Anterior cingulate cortex (tissue), 58 donors: ENCODE results near the gene LARP4B.

Source experiments
- DNase-seq, 58 donors: peaks; one replicate each; lab custom pipeline; 2025; lab: John Stamatoyannopoulos, UW

The LARP4B gene

DNA sequence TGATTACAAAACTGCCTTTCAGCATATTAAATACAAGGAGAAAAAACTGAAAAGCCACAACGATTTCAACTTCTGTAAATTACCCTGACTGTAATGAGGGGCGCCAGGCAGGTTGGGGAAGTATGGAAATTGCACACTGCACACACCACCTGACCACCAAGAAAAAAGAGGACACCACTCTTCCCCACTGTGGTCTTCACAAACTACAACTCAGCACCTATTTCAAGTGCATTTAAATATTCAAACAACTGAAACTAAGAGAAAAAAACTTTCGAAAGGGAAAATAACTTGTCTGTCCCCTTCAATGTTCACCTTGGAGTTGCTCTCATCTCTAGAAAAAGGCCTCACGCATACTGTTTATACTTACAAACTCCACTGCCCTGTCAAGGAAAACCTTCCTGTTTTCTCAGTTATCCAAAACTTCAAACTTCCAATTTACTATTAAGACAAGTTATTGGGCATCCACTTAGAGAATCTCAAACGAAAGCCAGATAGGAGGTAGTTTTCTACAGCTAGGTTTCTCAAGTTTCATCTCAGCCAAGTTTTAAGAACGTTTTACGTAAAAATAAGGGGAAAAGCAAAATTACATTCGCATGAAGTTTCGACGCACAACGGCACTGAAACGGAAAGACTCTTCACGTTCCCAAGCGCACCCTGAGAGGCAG is 1.4 kb downstream of the LARP4B start:
- DNase-seq = no peak

DNA sequence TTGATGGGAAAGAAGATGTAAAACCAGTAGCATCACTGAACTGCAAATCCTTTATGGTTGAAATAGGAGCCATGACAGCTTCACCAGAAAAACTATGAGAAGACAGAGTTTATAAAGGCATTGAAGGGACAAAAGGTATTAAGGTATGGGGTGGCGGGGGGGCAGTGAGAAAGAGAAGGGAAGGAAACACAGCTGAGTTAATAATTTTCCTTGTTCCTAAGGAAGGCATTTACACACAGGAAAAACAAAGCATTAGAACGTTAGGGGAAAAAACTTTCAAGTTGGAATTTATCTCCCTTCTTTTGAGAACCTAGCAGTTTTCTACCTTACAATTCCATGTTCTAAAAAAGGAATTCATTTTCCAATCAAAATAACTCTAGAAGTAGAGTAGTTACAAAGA is 4.4 kb downstream of the LARP4B start:
- DNase-seq = no peak

DNA sequence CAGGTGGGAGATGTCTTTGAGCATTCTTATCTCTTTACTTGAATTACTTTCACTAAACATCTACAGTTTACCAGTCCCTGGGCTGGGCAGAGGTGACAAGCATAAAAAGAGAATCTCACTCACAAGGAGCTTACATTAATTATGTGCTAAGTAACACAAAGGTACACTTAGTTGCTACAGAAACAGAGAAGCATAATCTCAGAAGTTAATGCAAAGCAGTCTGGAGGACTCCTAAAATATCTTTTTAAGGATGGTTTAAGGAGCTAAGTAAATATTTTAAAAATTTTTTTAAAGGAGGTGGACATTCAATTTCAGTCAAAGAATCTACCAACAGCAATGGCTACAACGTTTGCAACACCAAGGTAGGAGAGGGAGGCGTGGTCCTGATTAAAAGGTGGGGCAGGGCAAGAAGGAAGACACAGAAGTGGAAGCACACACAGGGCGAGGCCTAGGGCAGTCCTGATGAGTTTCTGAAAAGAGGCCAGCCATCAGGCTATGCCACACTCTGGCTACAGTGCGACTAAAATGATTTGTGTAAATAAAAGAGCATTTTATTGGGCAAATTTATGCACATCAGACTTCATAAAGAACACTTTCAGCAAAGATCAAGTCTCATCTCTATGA is 5.3 kb downstream of the LARP4B start:
- DNase-seq = no peak

DNA sequence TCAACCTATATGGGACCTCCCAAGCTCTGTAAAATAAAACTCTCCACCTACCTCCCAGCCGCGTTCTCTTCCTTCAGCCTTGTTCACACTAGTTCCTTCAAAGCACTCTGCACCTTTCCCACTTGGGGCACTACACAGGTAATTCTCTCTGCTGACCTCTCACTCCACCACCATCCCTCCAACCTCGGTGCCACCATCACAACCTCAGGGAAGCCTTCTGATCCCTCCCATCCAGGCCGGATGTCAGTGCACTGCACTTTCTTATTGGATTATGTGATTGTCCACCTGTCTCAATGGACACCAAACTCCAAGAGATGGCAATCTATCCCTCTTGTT is 7.0 kb downstream of the LARP4B start:
- no peak for DNase-seq

DNA sequence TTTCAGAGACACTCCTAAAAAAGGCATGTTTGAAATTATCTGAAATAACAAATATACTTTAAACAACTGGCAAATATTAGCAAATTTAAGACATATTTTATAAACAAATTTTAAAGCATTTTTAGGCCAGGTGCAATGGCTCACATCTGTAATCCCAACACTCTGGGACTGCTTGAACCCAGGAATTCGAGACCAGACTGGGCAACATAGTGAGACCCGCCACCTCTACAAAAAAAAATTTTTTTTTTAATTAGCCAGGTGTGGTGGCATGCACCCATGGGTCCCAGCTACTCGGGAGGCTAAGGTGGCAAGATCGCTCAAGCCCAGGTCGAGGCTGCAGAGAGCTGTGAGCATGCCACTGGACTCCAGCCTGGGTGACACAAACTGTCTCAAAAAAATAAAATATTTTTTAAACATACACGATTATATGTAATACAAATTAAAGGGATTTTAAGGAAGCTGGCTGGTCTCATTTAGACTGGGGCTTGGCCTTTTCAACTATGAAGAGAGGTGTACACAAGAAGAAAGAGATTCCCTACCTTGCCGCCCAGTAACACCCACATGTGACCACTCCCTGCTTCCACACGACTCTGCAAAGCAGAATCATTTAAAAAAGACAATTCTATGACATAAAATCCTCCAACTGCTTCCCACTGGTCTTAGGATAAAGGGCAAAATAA is 7.5 kb downstream of the LARP4B start:
- no peak for DNase-seq

DNA sequence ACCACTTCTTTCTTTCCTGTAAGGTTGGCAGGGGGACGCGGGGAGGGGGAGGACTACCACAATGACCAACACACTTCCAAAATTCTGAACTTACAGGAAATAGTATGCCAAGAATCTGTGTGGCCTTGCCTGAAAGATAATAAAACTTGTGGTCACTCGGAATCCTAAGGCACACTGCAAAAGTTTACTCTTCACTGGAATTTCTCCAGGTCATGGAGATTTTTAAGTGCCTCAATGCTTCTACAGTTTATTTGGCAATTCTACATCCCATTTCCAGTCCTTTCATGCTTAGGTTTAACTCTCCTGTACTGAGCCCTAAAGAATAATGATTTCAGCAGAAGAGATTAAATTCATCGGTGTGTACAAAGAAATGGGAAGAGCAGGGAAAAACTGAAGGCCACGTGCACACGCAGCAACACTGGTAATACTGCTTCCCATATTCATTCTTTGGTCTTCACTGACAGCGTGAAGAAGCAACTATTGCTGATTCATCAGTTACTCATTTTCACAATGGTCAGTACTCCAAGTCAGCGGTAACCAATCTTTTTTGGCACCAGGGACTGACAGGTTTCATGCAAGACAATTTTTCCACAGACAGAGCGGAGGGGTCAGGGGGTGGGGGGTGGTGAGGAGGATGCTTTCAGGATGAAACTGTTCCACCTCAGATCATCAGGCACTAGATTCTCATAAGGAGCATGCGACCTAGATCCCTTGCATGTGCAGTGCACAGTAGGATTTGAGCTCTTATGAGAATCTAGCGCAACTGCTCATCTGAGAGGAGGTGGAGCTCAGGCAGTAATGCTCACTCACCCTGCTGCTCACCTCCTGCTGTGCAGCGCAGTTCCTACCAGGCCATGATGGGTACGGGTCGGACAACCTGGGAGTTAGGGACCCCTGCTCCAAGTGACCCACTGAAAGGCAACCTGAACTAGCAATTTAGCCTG is 9.8 kb downstream of the LARP4B start:
- DNase-seq = no peak

DNA sequence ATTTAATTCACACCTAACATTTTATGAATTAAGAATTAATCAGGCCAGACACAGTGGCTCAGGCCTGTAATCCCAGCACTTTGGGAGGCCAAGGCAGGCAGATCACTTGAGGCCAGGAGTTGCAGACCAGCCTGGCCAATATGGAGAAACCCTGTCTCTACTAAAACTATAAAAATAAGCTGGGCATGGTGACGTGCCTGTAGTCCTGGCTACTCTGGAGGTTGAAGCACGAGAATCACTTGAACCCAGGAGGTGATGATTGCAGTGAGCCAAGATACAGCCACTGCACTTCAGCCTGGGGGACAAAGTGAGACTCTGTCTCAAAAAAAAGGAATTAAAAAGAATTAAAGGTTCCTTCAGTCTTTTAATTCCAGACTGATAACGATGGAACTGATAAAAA is 11.1 kb downstream of the LARP4B start:
- no peak for DNase-seq

DNA sequence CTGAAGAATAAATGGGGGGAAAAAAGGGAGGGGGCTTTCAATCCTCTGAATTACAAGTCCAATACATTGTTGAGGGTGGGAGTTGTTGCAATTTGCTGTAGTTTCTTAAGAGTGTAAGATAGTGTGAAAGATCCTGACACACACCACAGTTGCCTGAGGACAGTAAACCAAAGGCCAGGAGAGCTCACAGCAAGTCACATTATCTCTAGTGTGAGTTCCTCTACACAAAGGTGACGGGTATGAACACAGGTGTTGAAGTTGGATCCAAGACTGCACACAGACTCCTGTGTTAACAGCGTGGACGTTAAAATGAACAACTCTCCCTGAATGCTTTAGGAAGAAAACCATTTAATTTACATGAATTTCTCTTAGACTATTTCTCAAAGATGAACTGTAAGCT is 12.0 kb downstream of the LARP4B start:
- DNase-seq = no peak

DNA sequence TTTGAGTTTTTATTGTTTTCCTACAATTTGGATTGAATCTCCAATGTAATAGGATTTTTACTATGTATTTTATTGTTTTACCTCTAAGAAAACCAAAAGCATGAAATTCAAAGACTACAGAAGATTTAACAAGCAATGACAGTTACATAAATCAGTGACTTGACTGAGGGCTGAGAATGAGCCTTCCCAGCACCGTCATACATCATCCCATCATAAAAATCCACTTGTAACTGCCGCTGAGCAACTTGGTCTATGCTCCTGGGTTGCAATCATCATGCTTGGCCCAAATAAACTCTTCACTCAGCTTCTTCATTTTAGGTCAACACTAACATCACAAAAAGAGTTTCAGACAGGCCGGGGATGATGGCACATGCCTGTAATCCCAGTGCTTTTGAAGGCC is 13.5 kb downstream of the LARP4B start:
- DNase-seq = no peak

DNA sequence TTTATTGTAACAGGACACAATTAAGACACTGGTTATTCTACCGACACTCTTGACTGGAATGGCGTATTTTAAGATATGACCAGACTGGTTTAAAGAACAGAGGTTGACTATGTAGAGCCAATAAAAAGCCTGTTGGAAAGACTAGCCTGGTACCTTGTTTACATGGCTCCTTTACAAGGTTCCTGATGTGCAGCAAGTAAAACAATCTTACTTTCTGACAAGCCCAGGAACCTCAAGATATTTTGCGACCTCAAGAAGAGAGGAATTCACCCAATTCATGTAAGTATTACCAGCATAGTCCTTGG is 14.1 kb downstream of the LARP4B start:
- no peak for DNase-seq

DNA sequence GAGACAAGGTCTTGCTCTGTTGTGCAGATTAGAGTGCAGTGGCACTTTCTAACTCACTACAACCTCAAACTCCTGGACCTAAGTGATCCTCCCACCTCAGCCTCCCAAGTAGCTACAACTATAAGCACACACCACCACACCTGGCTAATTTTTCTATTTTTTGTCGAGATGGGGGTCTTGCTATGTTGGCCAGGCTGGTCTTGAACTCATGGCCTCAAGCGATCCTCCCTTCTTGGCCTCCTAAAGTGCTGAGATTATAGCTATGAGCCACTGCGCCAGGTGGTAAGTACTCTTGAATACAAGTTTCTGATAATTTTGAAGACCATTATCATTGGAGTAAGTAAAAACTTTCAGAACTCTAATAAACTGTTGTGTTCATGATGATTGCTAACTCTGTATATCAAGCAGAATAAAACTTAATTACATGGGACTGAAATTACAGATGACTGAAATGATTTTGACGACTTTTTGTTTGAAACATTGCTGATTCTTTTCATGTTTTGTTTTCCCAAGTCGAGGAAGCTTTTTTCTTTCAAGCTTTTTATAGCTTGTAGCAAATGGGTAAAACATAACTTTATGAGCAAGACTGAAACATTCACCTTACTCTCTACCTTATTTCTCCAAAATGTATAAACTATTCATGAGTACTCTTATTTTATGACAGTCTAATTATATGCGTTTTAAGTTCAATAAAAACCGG is 14.6 kb downstream of the LARP4B start:
- no peak for DNase-seq

DNA sequence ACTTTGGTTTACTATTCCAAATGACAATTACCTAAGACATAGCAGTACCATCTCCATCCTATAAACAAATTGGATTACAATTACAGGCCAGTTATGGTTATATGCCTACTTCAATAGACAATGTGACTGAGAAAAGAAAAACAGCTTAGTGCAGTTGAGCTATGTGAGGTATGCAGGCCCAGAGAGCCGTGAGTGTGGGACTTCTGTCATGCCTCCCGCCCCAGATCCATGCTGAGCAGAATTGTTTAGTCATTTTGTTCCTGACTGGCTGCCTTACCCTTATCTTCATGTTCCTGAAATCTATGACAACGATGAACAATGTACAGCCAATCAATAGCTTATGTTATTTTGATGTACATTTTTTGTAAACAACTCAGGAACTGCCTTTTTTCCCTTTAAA is 21.7 kb downstream of the LARP4B start:
- no peak for DNase-seq

DNA sequence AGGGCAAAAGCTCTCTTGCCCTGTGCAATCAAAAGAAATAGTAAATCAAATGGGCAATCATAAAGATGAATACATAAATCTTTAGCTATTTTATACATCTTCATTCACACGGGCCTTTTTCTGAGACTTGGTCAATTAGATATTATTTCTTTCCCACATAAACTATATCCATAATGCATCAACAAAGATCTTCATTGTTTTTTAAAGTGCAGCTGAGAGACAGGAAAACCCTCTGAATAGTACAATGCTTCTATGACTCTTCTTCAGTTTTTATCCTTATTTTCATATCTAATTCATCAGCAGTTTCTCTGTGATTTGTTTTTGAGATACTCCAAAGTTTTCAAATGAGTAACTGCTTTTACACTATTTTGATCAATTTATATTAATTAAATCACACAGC is 25.5 kb downstream of the LARP4B start:
- no peak for DNase-seq

DNA sequence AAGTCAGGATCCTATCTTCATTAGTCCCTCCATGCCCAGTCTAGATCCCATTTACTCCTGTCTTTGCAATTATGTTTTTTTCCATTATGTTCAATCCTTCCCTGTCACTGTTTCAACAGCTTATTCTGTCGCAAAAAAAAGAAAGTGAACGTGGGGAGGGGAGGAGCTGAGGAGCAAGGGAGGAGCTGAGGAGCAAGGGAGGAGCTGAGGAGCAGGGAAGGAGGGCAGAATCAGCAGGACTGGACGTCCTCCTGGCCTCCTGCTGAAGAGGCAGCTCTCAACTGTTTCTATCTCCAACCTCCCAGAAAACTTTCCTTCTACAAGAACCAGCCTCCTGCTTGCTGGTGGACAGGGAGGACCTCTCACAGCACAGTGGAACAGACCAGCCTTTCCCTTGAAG is 26.0 kb downstream of the LARP4B start:
- DNase-seq = no peak

DNA sequence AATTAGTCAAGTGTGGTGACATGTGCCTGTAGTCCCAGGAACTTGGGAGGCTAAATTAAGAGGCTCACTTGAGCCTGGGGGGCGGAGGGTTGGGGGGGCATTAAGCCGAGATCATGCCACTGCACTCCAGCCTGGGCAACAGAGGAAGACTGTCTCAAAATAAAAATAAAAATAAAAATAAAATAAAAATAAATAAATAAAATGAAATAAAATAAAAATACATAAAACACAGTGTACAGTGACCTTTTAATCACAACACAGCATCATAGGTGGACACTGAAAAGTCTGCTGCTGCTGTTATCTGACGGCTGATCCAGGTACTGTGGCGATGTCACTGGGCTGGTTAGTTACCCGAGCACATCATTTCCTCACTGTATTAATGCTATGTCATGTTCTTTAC is 27.1 kb downstream of the LARP4B start:
- no peak for DNase-seq

DNA sequence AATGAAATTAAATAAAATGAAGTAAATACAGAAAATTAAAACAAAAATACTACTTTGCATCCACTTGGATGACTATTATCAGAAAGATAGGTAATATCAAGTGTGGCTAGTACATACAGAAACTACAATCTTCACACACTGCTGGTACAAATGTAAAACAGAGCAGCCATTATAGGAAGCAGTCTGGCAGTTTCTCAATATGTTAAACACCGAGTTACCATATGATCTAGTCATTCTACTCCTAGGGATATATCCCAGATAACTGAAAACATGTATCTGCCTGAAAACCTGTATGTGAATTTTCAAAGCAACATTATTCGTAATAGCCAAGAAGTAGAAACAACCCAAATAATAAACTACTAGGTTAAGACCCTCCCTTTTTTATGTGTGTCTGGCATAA is 33.4 kb downstream of the LARP4B start:
- DNase-seq = no peak

DNA sequence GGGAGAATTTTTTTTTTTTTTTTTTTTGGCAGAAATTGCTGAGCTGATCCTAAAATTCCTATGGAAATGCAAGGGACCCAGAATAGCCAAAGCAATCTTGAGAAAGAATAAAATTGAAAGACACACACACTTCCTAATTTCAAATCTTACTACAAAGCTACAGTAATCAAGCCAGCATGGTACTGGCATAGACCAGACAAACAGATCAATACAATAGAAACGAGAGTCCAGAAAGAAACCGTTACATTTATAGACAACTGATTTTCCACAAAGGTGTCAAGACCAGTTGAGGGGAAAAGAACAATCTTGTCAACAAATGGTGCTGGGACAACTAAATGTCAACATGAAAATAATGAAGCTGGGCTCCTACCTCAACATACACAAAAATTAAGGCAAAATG is 34.5 kb downstream of the LARP4B start:
- DNase-seq = no peak

DNA sequence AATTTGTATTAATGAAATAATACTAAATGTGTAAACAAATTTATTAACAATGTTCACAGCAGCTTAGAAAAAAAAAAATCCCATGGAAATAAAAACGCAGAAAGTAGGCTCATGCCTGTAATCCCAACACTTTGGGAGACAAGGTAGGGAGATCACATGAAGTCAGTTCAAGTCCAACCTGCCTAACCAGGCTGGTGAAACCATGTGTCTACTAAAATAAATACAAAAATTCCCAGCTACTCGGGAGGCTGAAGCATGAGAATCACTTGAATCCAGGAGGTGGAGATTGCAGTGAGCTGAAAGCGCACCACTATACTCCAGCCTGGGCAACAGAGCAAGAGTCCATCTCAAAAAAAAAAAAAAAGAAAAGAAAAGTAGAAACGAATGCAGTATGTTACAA is 36.2 kb downstream of the LARP4B start:
- DNase-seq = no peak

DNA sequence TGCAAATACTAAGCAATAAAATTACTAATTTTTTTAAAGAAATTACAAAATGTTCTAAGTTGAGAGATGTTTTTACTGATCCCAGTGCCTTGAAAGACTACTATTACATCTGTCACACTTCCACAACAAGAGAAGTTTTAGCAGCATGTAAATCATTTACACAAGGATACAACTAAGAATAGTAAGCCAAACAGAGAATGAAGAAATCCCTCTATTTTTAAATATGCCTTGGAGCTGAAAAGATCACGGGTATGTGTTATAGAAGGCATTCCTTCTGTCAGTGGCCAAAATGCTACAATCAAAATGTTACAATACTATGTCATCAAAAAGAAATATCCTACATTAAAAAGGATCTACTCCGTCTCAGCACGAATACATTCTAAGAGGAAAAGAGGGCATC is 52.6 kb downstream of the LARP4B start:
- DNase-seq = no peak

DNA sequence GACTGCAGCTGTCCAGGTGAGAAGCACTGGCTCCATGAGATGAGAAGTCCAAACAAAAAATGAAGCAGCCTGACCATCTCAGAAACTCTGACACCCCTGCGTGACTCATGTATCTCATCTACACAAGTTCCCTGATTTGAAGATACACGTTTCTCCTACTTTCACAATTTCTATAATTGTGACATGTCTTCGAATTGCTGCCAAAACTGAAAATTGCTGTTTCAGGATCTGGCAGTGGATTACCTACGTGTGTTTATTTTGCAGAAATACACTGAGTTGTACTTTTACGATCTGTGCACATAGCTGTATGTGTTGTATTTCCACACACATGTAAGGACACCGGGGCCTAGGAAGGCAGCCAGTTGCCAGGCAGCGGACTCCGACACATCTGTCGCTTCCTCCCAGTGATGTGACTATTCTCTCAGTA is 53.2 kb downstream of the LARP4B start:
- DNase-seq = peak in 3 of 58 donors; percentile 7 to 43 (median 8)

DNA sequence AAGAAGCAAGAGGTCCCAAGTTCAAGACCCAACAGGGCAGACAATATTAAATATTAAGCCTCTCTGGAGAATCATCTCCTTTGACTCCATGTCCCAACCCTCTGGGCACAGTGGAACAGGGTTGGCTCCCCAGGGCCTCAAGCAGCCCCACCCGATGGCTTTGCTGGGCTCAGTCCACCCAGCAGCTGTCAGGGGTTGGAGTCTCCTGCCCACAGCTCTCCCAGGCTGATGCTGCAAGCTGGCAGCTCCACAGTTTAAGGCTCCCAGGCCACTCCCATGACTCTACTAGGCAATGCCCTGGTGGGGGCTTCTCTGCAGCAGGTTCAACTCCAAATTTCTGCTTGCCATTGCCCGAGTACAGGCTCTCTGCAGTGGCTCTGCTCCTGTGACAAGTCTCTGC is 55.1 kb downstream of the LARP4B start:
- DNase-seq = no peak
